Left lung (tissue), 10 donors: Measurements from ENCODE around the gene ADAMTS4. TPM values are rescaled to one million over a fixed set of nuclear protein-coding genes. Genes with fewer than 3 reads are reported as not detected.

Experiments
- ATAC-seq: fragments of 200-7000 bp; cut with Tn5 transposase; one replicate; pipeline ENCODE4 v1.9.1; 2020; ENCODE audit warnings: moderate library complexity
- DNase-seq, 4 donors: peaks; one replicate each; pipeline ENCODE4 v3.0.0-alpha.2; 2013 to 2020
- H3K27ac ChIP-seq, 2 donors: fragments of 200-600 bp; sonication (generic) in 1 of 2; one replicate each; pipeline versions ENCODE4 v1.5.0 to v1.8.0; 2020 to 2021
- H3K27me3 ChIP-seq, 2 donors: fragments of 200-600 bp; sonication (generic) in 1 of 2; one replicate each; pipeline versions ENCODE4 v1.5.0 to v1.8.0; 2020 to 2021
- H3K36me3 ChIP-seq, 2 donors: fragments of 200-600 bp; sonication (generic) in 1 of 2; one replicate each; pipeline versions ENCODE4 v1.5.0 to v1.8.0; 2020 to 2021
- H3K4me1 ChIP-seq, 2 donors: fragments of 200-600 bp; one replicate each; pipeline ENCODE4 v1.8.0; 2021
- H3K4me3 ChIP-seq, 2 donors: fragments of 200-600 bp; sonication (generic) in 1 of 2; one replicate each; pipeline versions ENCODE4 v1.5.0 to v1.8.0; 2020 to 2021; ENCODE audit warnings: mild to moderate bottlenecking in 1 of 2
- H3K9me3 ChIP-seq, 2 donors: fragments of 200-600 bp; sonication (generic) in 1 of 2; one replicate each; pipeline versions ENCODE4 v1.5.0 to v1.8.0; 2020 to 2021
- intact Hi-C, 2 donors: fragments of 100-400 bp; cut with DNase I; formaldehyde crosslinking; loops; one replicate each; pipeline versions ENCODE4 v1.11.2 to v1.14.2; 2022
- polyA plus RNA-seq, 6 donors: library from polyadenylated mRNA; unstranded; fragments of 120-200 nt; gene quantifications; one replicate each; pipeline ENCODE4 v1.2.1, GENCODE V29; 2013; ENCODE audit not compliant: insufficient read length in 6 of 6
- total RNA-seq, 2 donors: library from RNA; stranded (reverse); fragmentation: NEBNext Ultra II Directional; extraction: Animal tissue kit (Norgen Biotek cat#: 25700); gene quantifications; one replicate each; pipeline ENCODE4 v1.2.1, GENCODE V29; 2021
- TF ChIP-seq, protein P1 (sequence below), 2 donors: fragments of 200-600 bp; sonication (generic) in 1 of 2; IDR thresholded peaks; one replicate each; pipeline versions ENCODE4 v1.5.0 to v1.8.0; 2021; ENCODE audit warnings: antibody characterized with exemption in 2 of 2
- donor health status: DM: no; HTN: yes; CAD: no.
- donor health status: DM: no; HTN: no; CAD: no.

Gene ADAMTS4
- total and polyA plus RNA-seq, 8 donors = 1.4 to 15.4 (median 3.1) TPM

DNA sequence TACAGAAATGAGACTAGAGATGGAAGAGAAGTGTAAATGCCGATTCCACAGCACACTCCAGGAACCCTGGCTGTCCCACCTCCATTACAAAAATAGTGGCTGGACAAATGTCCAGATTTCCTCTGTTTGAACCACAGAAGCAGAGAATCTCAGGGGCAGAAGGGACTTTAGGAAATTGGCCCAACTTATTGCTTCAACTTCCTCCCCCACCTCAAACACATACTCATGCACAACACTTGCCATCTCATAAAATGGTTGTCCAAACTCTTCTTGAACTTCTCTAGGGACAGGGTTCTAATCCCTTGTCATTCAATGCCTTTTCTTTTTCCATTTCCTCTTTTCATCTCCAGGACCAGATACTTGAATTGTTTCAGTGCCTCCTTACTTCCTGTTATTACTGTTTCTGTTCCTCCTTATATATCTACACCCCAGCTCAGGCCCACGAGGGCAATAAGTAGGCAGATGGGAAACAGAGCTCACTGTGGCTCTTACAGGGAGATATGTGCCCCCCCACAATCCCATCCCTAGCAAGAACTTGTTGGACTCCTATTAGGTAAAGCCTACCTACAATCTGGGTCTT lies 13.0 kb downstream of the ADAMTS4 start:
- TF ChIP-seq, protein P1, sequence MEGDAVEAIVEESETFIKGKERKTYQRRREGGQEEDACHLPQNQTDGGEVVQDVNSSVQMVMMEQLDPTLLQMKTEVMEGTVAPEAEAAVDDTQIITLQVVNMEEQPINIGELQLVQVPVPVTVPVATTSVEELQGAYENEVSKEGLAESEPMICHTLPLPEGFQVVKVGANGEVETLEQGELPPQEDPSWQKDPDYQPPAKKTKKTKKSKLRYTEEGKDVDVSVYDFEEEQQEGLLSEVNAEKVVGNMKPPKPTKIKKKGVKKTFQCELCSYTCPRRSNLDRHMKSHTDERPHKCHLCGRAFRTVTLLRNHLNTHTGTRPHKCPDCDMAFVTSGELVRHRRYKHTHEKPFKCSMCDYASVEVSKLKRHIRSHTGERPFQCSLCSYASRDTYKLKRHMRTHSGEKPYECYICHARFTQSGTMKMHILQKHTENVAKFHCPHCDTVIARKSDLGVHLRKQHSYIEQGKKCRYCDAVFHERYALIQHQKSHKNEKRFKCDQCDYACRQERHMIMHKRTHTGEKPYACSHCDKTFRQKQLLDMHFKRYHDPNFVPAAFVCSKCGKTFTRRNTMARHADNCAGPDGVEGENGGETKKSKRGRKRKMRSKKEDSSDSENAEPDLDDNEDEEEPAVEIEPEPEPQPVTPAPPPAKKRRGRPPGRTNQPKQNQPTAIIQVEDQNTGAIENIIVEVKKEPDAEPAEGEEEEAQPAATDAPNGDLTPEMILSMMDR (IDR thresholded peaks at IDR 0.05) = no peak
- no peaks in the 10 kb centered on the region for H3K9me3 ChIP-seq
- intact Hi-C loops = no loop called here
- ATAC-seq (peak; percentile 54), DNase-seq (peak in 1 of 4 donors; percentile 42)
- no peak overlapping the region for H3K4me3 ChIP-seq
- peaks cover 0 to under 1% of the 10 kb centered on the region in 2 donors for H3K27me3 ChIP-seq
- H3K27ac ChIP-seq = peak overlapping the region; percentile 78 to 85
- H3K36me3 ChIP-seq = peaks cover 0 to 4% of the 10 kb centered on the region in 2 donors
- H3K4me1 ChIP-seq = peaks cover 5 to 73% of the 10 kb centered on the region in 2 donors

DNA sequence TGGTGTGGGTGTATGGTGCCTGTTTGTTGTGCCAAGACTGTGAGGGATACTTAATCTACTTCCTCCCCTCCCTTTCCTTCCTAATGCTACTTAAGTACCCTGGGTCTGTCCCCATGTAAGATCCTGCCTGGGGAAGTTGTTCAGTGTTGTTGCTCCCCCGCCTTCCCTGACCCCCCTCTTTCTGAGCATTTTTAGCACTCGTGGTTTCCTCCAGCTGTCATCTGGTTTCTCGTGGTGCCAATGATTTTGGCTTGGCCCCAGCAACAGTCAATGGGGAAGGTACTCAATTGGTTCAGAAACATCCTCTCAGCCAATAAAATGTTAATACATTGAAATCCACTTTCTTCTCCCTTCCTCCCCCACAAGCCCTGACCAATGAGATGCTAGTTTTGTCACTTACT lies 13.6 kb downstream of the ADAMTS4 start:
- Histone ChIP-seq H3K4me3 (no peak overlapping the region), H3K27ac (peak overlapping the region; percentile 78 to 85), H3K36me3 (no peaks in the 10 kb centered on the region), H3K9me3 (no peaks in the 10 kb centered on the region), H3K27me3 (no peaks in the 10 kb centered on the region), H3K4me1 (peaks cover 5 to 73% of the 10 kb centered on the region in 2 donors)
- TF ChIP-seq, protein P1 (IDR thresholded peaks at IDR 0.05) = no peak
- DNase-seq (peak in 2 of 4 donors; percentile 81 to 84), ATAC-seq (peak; percentile 80)
- intact Hi-C loops = no loop called here

DNA sequence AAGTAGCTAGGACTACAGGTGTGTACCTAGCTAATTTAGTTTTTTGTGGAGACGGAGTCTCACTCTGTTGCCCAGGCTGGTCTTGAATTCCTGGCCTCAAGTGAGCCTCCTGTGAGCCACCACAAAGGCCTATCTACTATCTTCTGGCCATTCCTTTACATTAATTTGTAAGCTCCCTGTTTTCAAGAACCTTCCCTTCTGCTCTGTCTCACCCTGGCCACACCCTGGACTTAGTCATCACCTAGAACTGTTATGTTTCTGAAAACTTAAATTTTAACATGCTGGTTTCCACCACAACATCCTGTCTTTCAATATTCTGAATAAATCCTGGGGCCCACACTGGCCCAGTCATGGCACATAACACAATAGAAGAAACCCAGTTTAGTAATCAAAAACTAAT lies 16.6 kb downstream of the ADAMTS4 start:
- peak in 1 of 4 donors; percentile 27 for DNase-seq
- no peaks in the 10 kb centered on the region for H3K36me3 ChIP-seq
- intact Hi-C loops = no loop called here
- peaks cover 5 to 63% of the 10 kb centered on the region in 2 donors for H3K4me1 ChIP-seq
- H3K27ac ChIP-seq = peak overlapping the region in 1 of 2 donors; percentile 41
- no peaks in the 10 kb centered on the region for H3K9me3 ChIP-seq
- ATAC-seq = no peak
- H3K4me3 ChIP-seq = no peak overlapping the region
- TF ChIP-seq, protein P1 (IDR thresholded peaks at IDR 0.05) = no peak
- H3K27me3 ChIP-seq = no peaks in the 10 kb centered on the region

DNA sequence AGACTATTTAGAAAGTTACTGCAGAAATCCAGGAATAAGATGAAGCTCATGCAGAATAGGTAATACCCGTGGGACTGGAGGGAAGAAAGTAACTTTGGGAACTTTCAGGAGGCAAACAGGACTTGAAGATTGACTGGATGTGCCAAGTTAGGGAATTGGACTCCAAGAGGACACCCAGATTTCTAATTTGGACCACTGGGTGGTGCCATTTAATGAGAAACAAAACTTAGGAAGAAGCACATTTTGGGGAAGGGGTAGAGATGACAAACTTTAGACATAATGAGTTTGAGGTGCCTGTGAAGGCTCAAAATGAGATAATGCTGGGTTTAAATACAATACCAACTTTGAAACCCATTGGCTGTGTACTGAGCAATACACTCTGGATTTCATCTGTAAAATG lies 18.2 kb downstream of the ADAMTS4 start:
- TF ChIP-seq, protein P1 (IDR thresholded peaks at IDR 0.05) = no peak
- ATAC-seq (no peak), DNase-seq (no peak)
- Histone ChIP-seq H3K4me3 (no peak overlapping the region), H3K27me3 (no peaks in the 10 kb centered on the region), H3K27ac (no peak overlapping the region), H3K4me1 (peaks cover 14 to 60% of the 10 kb centered on the region in 2 donors), H3K9me3 (no peaks in the 10 kb centered on the region), H3K36me3 (peaks cover 0 to 2% of the 10 kb centered on the region in 2 donors)
- intact Hi-C loops = no loop called here

DNA sequence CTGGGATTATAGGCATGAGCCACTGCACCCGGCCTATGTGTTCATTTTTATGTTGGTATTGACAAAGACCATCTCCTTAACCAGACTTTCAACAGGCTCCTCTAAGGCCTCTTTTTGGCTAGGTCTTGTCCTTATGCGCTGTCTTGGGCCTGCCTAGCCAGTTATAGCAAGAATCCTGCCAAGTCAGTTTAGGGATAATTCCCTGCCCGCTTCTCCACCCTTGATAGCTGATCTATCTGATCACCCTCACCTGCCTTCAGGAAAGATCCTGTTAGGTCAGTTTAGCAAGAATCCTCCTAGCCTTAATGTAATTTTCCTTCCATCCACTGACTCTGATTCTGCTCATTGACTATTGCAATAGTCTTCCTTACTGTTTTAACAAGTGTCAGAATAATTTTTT lies 19.2 kb downstream of the ADAMTS4 start:
- Histone ChIP-seq H3K36me3 (peaks cover 0 to 11% of the 10 kb centered on the region in 2 donors), H3K9me3 (no peaks in the 10 kb centered on the region), H3K27ac (no peak overlapping the region), H3K27me3 (no peaks in the 10 kb centered on the region), H3K4me1 (peaks cover 13 to 60% of the 10 kb centered on the region in 2 donors), H3K4me3 (no peak overlapping the region)
- TF ChIP-seq, protein P1 (IDR thresholded peaks at IDR 0.05) = no peak
- intact Hi-C loops = no loop called here
- peak in 1 of 4 donors; percentile 7 for DNase-seq
- no peak for ATAC-seq
